Mammary epithelial cell (primary cell): Measurements from ENCODE around the gene SUGP1.

Experiments
- EZH2 ChIP-seq: IDR thresholded peaks from 2 replicates; pipeline ENCODE4 v1.6.1; 2012; ENCODE audit warnings: low read length, inconsistent platforms, borderline replicate concordance
- TF ChIP-seq, protein P1 (sequence below), 2 donors: IDR thresholded peaks in 1 of 2; conservative IDR thresholded peaks in 1 of 2; 2 replicates each; pipeline ENCODE4 v1.5.1; 2011 to 2012; ENCODE audit warnings: inconsistent platforms in 2 of 2, low read length in 2 of 2, mild to moderate bottlenecking in 2 of 2, control low read depth in 1 of 2, low read depth in 1 of 2; ENCODE audit not compliant: insufficient read depth in 1 of 2; ENCODE audit errors: extremely low read depth in 1 of 2

GRCh38 chr19:19345970-19346369 lies 25.7 kb upstream of the SUGP1 start:
- TF ChIP-seq, protein P1, sequence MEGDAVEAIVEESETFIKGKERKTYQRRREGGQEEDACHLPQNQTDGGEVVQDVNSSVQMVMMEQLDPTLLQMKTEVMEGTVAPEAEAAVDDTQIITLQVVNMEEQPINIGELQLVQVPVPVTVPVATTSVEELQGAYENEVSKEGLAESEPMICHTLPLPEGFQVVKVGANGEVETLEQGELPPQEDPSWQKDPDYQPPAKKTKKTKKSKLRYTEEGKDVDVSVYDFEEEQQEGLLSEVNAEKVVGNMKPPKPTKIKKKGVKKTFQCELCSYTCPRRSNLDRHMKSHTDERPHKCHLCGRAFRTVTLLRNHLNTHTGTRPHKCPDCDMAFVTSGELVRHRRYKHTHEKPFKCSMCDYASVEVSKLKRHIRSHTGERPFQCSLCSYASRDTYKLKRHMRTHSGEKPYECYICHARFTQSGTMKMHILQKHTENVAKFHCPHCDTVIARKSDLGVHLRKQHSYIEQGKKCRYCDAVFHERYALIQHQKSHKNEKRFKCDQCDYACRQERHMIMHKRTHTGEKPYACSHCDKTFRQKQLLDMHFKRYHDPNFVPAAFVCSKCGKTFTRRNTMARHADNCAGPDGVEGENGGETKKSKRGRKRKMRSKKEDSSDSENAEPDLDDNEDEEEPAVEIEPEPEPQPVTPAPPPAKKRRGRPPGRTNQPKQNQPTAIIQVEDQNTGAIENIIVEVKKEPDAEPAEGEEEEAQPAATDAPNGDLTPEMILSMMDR (conservative IDR thresholded peaks at IDR 0.05 in 1 of 2, IDR thresholded peaks at IDR 0.05 in 1 of 2; ENCODE audit: extremely low read depth in 1 of 2, insufficient read depth in 1 of 2, low read depth in 1 of 2, low read length in 2 of 2) = no peak
- TF ChIP-seq EZH2 = no peak
